OCI-LY7 (cell line): Measurements from ENCODE around the gene LRRC36. TPM values are rescaled to one million over a fixed set of nuclear protein-coding genes. Genes with fewer than 3 reads are reported as not detected.

Source experiments
- BruUV-seq: library from RNA; stranded (reverse); fragments of 400-500 nt; replicated peaks from 2 replicates; lab custom pipeline; 2021; lab: Mats Ljungman, UMichigan
- CTCF ChIA-PET: fragments of 300-600 bp; sonication (Branson Sonifier 250); formaldehyde crosslinking; loops from one replicate; lab custom pipeline; 2022; ENCODE audit warnings: antibody characterized with exemption; ENCODE audit not compliant: unreplicated experiment; lab: Charles Lee
- POLR2A ChIA-PET: fragments of 300-600 bp; sonication (Branson Sonifier 250); formaldehyde crosslinking; loops from one replicate; lab custom pipeline; 2022; ENCODE audit warnings: antibody characterized with exemption; lab: Charles Lee
- DNase-seq: peaks from one replicate; pipeline ENCODE4 v3.0.0-alpha.2; 2015; ENCODE audit warnings: low spot score
- H2AFZ ChIP-seq: fragments of 200-600 bp; sonication (generic), shearing (Covaris generic); 2 replicates; pipeline ENCODE4 v1.6.1; 2014; ENCODE audit warnings: mild to moderate bottlenecking, antibody characterized with exemption, low read length, moderate library complexity
- H3K27ac ChIP-seq: fragments of 200-600 bp; sonication (generic); 2 replicates; pipeline ENCODE4 v1.5.1; 2014; ENCODE audit warnings: mixed run types, low read depth, mild to moderate bottlenecking, moderate library complexity, low read length, inconsistent platforms; ENCODE audit not compliant: poor library complexity, severe bottlenecking
- H3K36me3 ChIP-seq: fragments of 200-600 bp; sonication (generic); 2 replicates; pipeline ENCODE4 v1.6.1; 2014; ENCODE audit warnings: mild to moderate bottlenecking, antibody characterized with exemption, low read length, moderate library complexity, mixed read lengths; ENCODE audit not compliant: insufficient read depth
- H3K4me1 ChIP-seq: fragments of 200-600 bp; sonication (generic); 2 replicates; pipeline ENCODE4 v1.5.1; 2014; ENCODE audit warnings: mild to moderate bottlenecking, low read length; ENCODE audit not compliant: insufficient read depth, poor library complexity, severe bottlenecking
- H3K4me2 ChIP-seq: fragments of 200-600 bp; sonication (generic); 2 replicates; pipeline ENCODE4 v1.6.1; 2014; ENCODE audit warnings: mild to moderate bottlenecking, low read length
- H3K4me3 ChIP-seq: fragments of 200-600 bp; sonication (generic); 2 replicates; pipeline ENCODE4 v1.5.1; 2014; ENCODE audit warnings: mild to moderate bottlenecking, low read depth, low read length; ENCODE audit not compliant: poor library complexity, severe bottlenecking
- H3K79me2 ChIP-seq: fragments of 200-600 bp; sonication (generic); 2 replicates; pipeline ENCODE4 v1.6.1; 2016; ENCODE audit warnings: low read depth, mild to moderate bottlenecking, low read length, moderate library complexity, mixed read lengths; ENCODE audit not compliant: insufficient read depth
- H3K9me2 ChIP-seq: fragments of 200-600 bp; sonication (generic); 2 replicates; pipeline ENCODE4 v1.6.1; 2016; ENCODE audit warnings: mild to moderate bottlenecking, low read length, mixed read lengths; ENCODE audit not compliant: insufficient read depth
- H3K9me3 ChIP-seq: fragments of 200-600 bp; sonication (generic); 2 replicates; pipeline ENCODE4 v1.6.1; 2014; ENCODE audit warnings: mild to moderate bottlenecking, mixed run types, low read length, mixed read lengths
- H4K20me1 ChIP-seq: fragments of 200-600 bp; sonication (generic); 2 replicates; pipeline ENCODE4 v1.6.1; 2014; ENCODE audit warnings: mild to moderate bottlenecking, antibody characterized with exemption, low read length, moderate library complexity, mixed read lengths; ENCODE audit not compliant: insufficient read depth
- CTCF ChIP-seq: fragments of 200-600 bp; sonication (generic); conservative IDR thresholded peaks from 2 replicates; pipeline ENCODE4 v1.5.1; 2014; ENCODE audit warnings: mild to moderate bottlenecking, antibody characterized with exemption, low read length, moderate library complexity, mixed read lengths
- EZH2phosphoT487 ChIP-seq: fragments of 200-600 bp; sonication (generic); IDR thresholded peaks from 2 replicates; pipeline ENCODE4 v1.6.1; 2018; ENCODE audit warnings: low read depth, borderline replicate concordance, mild to moderate bottlenecking, mixed run types, antibody characterized with exemption, low read length, moderate library complexity, mixed read lengths
- intact Hi-C: fragments of 100-400 bp; cut with micrococcal nuclease; formaldehyde crosslinking; loops from one replicate; pipeline ENCODE4 v1.10.0; 2022; ENCODE audit not compliant: unreplicated experiment
- total RNA-seq, 2 experiments: library from RNA; depleted of rRNA in 1 of 2; stranded (reverse); fragments of >200 nt in 1 of 2; shearing (Covaris generic) in 1 of 2; gene quantifications; 2 replicates each; pipeline ENCODE4 v1.2.3, GENCODE V29; 2014 to 2022

The LRRC36 gene
- total RNA-seq, 2 experiments from 2014 or later = not detected

GRCh38 chr16:67394155-67395104 lies 67.8 kb downstream of the LRRC36 start:
- intact Hi-C loops = loop anchor here (5.0 kb wide), 2 partner anchors 47 to 117 kb away; partner anchors contain the start of gene PLEKHG4
- POLR2A ChIA-PET = interaction anchor here (0.6 kb wide), 1 partner anchor 113 kb away, joined by 3 read pairs; no protein-coding TSS in a partner anchor
- H3K9me3 ChIP-seq = no peaks in the 10 kb centered on the region
- H3K27ac ChIP-seq = no peak overlapping the region
- no peaks in the 10 kb centered on the region for H3K36me3 ChIP-seq
- H4K20me1 ChIP-seq = no peaks in the 10 kb centered on the region
- no peak for DNase-seq
- TF ChIP-seq CTCF (no peak), EZH2phosphoT487 (no peak)
- CTCF ChIA-PET = no interaction called here
- H3K4me1 ChIP-seq = no peaks in the 10 kb centered on the region
- no peak overlapping the region for H3K4me3 ChIP-seq
- H3K9me2 ChIP-seq = no peaks in the 10 kb centered on the region
- H3K79me2 ChIP-seq = no peaks in the 10 kb centered on the region
- no peak overlapping the region for H2AFZ ChIP-seq
- H3K4me2 ChIP-seq = no peak overlapping the region
- BruUV-seq = no TSS peak

- no peak overlapping the region for H3K4me3 ChIP-seq
- intact Hi-C loops = loop anchor here (5.0 kb wide), 2 partner anchors 48 to 118 kb away; partner anchors contain the start of gene PLEKHG4
- H3K9me3 ChIP-seq = no peaks in the 10 kb centered on the region
- no peaks in the 10 kb centered on the region for H3K9me2 ChIP-seq
- no peak overlapping the region for H3K27ac ChIP-seq
- H3K4me1 ChIP-seq = no peaks in the 10 kb centered on the region
- CTCF ChIA-PET = no interaction called here
- no peak for TF ChIP-seq CTCF
- TF ChIP-seq EZH2phosphoT487 = no peak
- no TSS peak for BruUV-seq
- H2AFZ ChIP-seq = no peak overlapping the region
- no peak for DNase-seq
- no peaks in the 10 kb centered on the region for H3K36me3 ChIP-seq
- H3K79me2 ChIP-seq = no peaks in the 10 kb centered on the region
- POLR2A ChIA-PET = no interaction called here
- no peaks in the 10 kb centered on the region for H4K20me1 ChIP-seq
- H3K4me2 ChIP-seq = no peak overlapping the region
Measured at GRCh38 chr16:67395105-67395457, 68.5 kb downstream of the LRRC36 start.
